Prostate gland (tissue), 2 donors: ENCODE measurements around the gene SIPA1L2. TPM values are rescaled to one million over a fixed set of nuclear protein-coding genes. Genes with fewer than 3 reads are reported as not detected.

Source experiments
- DNase-seq: peaks from one replicate; pipeline ENCODE4 v3.0.0-alpha.2; 2019; ENCODE audit warnings: low spot score
- H3K27ac ChIP-seq, 2 donors: fragments of 200-600 bp; sonication (generic); 2 replicates each; pipeline ENCODE4 v1.5.1; 2017 to 2019
- H3K27me3 ChIP-seq: fragments of 200-600 bp; sonication (generic); replicated peaks from 2 replicates; pipeline ENCODE4 v1.5.1; 2019; ENCODE audit not compliant: insufficient read depth
- H3K36me3 ChIP-seq, 2 donors: fragments of 200-600 bp; sonication (generic); 1 replicate in 1 of 2; 2 replicates in 1 of 2; pipeline versions ENCODE4 v1.5.1 to v1.8.1; 2017 to 2019
- H3K4me1 ChIP-seq: fragments of 200-600 bp; sonication (generic); replicated peaks from 2 replicates; pipeline ENCODE4 v1.5.1; 2019
- H3K4me3 ChIP-seq, 2 donors: fragments of 200-600 bp; sonication (generic); 2 replicates each; pipeline ENCODE4 v1.5.1; 2017 to 2019
- H3K9me3 ChIP-seq: fragments of 200-600 bp; sonication (generic); 2 replicates; pipeline ENCODE4 v1.5.1; 2017
- POLR2A ChIP-seq: fragments of 450-650 bp; IDR thresholded peaks from one replicate; pipeline ENCODE4 v1.6.1; 2016; ENCODE audit warnings: antibody characterized with exemption, mild to moderate bottlenecking
- POLR2AphosphoS5 ChIP-seq: sonication (generic); formaldehyde crosslinking; IDR thresholded peaks from one replicate; pipeline ENCODE4 v1.6.1; 2017; ENCODE audit warnings: antibody characterized with exemption
- WGBS: methylation state at CpG from one replicate; pipeline ENCODE4 v1.1.5; 2018; 5-methylcytosine and 5-hydroxymethylcytosine counted together
- intact Hi-C: fragments of 100-400 bp; cut with DNase I; formaldehyde crosslinking; loops from one replicate; pipeline ENCODE4 v1.14.2; 2022
- total RNA-seq, 2 donors: library from RNA; depleted of rRNA; stranded (reverse); fragments of >200 nt; gene quantifications; one replicate each; pipeline ENCODE4 v1.1.0, GENCODE V29; 2016
- TF ChIP-seq, protein P1 (sequence below), 4 experiments: fragments of 200-600 bp in 2 of 4; fragments of 450-650 bp in 2 of 4; sonication (generic) in 2 of 4; IDR thresholded peaks; 1 replicate in 3 of 4; 2 replicates in 1 of 4; pipeline ENCODE4 v1.5.1; 2016 to 2019; ENCODE audit warnings: antibody characterized with exemption in 4 of 4, mild to moderate bottlenecking in 2 of 4, moderate library complexity in 2 of 4

SIPA1L2 gene
- total RNA-seq, 2 donors from 2014 or later: 8.1 to 31.5 TPM

DNA sequence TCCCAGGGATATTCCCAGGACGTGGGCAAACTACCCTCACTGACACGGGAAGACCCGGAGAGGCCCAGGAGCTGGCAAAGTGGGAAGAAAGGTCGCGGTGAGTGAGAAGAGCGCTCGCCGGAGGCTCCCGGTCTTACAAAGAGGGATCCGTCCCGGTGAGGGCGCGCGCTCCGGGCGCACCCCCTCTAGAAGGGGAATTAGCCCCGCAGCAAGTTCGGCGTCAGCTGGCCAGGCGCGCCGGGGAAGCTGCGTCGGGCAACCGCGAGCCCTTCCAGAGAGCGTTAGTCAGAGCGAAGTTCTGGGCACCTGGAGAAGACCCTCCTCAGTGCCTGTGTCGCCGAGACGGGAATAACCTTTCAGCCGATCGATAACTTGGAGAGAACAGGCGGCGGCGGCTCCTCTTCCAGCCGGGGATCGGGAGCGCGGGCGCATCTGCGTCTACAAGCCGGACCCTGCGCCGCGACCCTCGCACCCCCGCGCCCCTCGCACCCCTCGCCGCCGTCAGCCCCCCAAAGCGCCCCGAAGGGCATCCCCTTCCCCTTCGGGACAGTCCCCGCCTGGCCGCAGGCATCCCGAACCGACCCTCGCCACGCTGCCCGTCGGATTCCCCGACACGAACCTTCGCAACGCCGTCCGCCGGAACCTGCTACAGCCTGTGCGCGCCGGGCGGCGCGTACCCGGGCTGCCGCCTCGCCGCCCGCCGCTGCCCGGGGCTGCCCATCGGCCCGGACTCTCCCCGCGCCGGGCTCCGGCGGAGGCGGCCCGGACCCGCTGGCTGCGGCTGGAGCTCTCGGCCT lies 485 bp downstream of the SIPA1L2 start:
- peak overlapping the region; percentile 55 to 92 for H3K27ac ChIP-seq
- WGBS: under 1% methylated on average over 84 of the region's 96 CpGs
- no peaks in the 10 kb centered on the region for H3K36me3 ChIP-seq
- no peaks in the 10 kb centered on the region for H3K4me1 ChIP-seq
- intact Hi-C loops: loop anchor here (5.0 to 10.0 kb wide), 6 partner anchors 155 to 875 kb away; partner anchors contain the start of gene NTPCR
- H3K4me3 ChIP-seq: peak overlapping the region; percentile 68 to 70
- DNase-seq: peak; percentile 22
- H3K9me3 ChIP-seq: no peaks in the 10 kb centered on the region
- no peaks in the 10 kb centered on the region for H3K27me3 ChIP-seq
- TF ChIP-seq POLR2AphosphoS5: no peak
- peak; percentile 17 for TF ChIP-seq POLR2A
- TF ChIP-seq, protein P1, sequence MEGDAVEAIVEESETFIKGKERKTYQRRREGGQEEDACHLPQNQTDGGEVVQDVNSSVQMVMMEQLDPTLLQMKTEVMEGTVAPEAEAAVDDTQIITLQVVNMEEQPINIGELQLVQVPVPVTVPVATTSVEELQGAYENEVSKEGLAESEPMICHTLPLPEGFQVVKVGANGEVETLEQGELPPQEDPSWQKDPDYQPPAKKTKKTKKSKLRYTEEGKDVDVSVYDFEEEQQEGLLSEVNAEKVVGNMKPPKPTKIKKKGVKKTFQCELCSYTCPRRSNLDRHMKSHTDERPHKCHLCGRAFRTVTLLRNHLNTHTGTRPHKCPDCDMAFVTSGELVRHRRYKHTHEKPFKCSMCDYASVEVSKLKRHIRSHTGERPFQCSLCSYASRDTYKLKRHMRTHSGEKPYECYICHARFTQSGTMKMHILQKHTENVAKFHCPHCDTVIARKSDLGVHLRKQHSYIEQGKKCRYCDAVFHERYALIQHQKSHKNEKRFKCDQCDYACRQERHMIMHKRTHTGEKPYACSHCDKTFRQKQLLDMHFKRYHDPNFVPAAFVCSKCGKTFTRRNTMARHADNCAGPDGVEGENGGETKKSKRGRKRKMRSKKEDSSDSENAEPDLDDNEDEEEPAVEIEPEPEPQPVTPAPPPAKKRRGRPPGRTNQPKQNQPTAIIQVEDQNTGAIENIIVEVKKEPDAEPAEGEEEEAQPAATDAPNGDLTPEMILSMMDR (IDR thresholded peaks at IDR 0.05): no peak

DNA sequence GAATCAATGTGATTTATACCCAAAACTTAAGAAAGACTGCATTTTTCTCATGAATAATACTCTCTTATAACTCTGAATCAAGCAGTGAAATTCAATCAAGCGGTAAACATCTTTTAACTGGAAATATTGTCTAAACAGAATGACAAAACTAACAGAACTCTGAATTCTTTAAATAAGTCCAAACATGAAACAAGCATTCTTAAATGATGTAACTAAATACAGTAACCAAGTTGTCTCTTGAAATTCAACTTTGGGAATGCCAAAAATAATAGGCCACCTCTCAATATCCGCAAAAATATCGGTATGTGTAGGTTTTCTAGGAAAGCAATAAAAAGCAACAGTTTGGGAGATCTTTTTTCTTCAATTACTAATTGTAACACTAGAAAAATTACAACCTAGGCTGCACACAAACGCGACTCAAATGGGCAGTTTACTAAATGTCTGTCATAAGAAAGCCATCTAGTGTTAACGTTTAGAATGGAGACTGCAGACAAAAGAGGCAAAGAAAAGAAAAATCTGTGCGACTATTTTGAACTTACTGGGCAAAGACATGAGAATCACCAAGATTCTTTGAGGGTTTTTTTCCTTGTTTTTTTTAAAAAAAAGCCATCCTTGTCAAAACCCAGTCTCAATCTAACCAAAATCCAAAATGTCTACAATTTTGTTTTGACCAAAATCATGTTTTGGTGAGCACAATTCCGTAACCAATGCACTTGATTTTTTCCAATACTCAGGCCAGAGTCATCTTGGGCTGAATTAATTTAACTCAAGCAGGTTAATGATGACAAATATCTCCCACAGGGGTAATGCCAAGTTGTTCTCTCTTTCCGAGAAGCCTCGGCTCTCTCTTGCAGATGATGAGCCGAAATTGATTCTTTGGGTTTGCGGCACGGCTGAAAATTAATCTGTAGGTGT lies 1.3 kb downstream of the SIPA1L2 start:
- Histone ChIP-seq H3K4me3 (peak overlapping the region; percentile 68 to 70), H3K27ac (peak overlapping the region in 1 of 2 donors; percentile 55), H3K4me1 (no peaks in the 10 kb centered on the region), H3K27me3 (no peaks in the 10 kb centered on the region), H3K36me3 (no peaks in the 10 kb centered on the region), H3K9me3 (no peaks in the 10 kb centered on the region)
- 23% methylated on average over 13 of the region's 13 CpGs for WGBS
- intact Hi-C loops: loop anchor here (5.0 to 10.0 kb wide), 3 partner anchors 154 to 761 kb away; no protein-coding TSS in a partner anchor
- TF ChIP-seq POLR2A: no peak
- TF ChIP-seq, protein P1 (IDR thresholded peaks at IDR 0.05): peak in 3 of 4 experiments; percentile 8 to 54 (median 47)
- DNase-seq: no peak

DNA sequence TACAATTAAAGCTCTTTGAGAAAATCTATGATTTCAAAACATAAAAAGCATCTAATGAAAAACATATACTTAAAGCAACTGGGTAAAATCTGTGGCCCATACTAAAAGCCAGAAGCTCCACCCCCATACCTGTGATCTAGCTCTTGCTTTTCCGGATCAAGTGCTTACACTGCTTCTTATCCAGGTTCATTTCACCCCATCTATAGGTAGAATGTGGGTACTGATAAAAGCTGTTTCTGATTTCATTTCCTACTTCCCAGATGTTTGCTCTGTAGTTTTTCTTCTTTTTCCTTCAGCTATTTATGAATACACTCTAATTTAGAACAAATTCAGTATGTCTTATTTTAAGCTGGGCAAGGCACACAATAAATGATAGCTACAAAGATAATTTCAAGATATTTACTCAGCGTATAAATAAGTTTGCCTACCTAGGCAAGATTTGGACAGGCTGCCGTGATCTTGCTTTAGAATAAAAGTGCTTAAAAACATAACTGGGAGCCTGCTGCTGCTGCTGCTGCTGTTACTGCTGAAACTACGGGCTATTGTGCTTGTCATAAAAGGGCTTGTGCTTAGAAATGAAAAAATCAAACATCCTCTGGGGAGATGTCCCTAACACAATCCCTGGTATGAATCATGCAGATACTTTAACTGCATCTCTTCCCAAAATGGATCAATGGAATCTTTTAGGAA lies 2.1 kb downstream of the SIPA1L2 start:
- peak; percentile 56 for DNase-seq
- Histone ChIP-seq H3K9me3 (no peaks in the 10 kb centered on the region), H3K4me1 (no peaks in the 10 kb centered on the region), H3K27ac (no peak overlapping the region), H3K36me3 (no peaks in the 10 kb centered on the region), H3K4me3 (peak overlapping the region in 1 of 2 donors; percentile 10), H3K27me3 (no peaks in the 10 kb centered on the region)
- intact Hi-C loops: loop anchor here (5.0 to 10.0 kb wide), 3 partner anchors 153 to 760 kb away; no protein-coding TSS in a partner anchor
- TF ChIP-seq POLR2AphosphoS5 (peak; percentile 46), POLR2A (no peak)
- TF ChIP-seq, protein P1 (IDR thresholded peaks at IDR 0.05): peak in 3 of 4 experiments; percentile 50 to 77 (median 71)
- 35% methylated on average over 4 of the region's 4 CpGs for WGBS

DNA sequence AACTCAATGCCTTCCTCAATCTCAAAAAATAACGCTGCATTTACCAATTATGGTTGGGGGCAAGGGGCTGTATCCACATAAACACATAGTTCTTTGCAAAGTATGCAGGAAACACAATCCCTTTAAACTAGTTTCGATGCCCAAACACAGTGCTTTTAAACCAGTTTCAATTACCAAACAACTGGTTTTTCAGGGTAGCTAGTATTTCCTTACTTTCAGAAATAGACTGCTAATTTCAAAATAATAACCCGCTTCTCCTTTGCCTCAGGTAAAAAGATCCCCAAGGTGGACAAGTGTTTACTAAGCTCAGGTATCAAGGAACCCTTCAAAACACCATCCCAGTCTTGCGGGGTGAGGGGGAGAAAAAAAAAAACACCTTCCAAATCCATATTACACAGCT lies 2.8 kb downstream of the SIPA1L2 start:
- intact Hi-C loops: loop anchor here (5.0 to 10.0 kb wide), 3 partner anchors 152 to 760 kb away; no protein-coding TSS in a partner anchor
- WGBS: 57% methylated on average over 4 of the region's 4 CpGs
- Histone ChIP-seq H3K36me3 (no peaks in the 10 kb centered on the region), H3K9me3 (no peaks in the 10 kb centered on the region), H3K27me3 (no peaks in the 10 kb centered on the region), H3K27ac (no peak overlapping the region), H3K4me1 (no peaks in the 10 kb centered on the region), H3K4me3 (no peak overlapping the region)
- TF ChIP-seq POLR2AphosphoS5: no peak
- TF ChIP-seq, protein P1 (IDR thresholded peaks at IDR 0.05): no peak
- TF ChIP-seq POLR2A: no peak
- DNase-seq: no peak
